NOMO-1 (cell line): ENCODE results near the gene RAD23A.
"Not testable (repeated sequence)": the region's sequence is repeated elsewhere in the genome, so short reads cannot be mapped to it uniquely, and the experiment has no call there.

Source experiments
- DNase-seq, 2 experiments: peaks; one replicate each; lab custom pipeline; 2025; ENCODE audit not compliant: unreplicated experiment in 2 of 2; lab: John Stamatoyannopoulos, UW

The RAD23A gene

DNA sequence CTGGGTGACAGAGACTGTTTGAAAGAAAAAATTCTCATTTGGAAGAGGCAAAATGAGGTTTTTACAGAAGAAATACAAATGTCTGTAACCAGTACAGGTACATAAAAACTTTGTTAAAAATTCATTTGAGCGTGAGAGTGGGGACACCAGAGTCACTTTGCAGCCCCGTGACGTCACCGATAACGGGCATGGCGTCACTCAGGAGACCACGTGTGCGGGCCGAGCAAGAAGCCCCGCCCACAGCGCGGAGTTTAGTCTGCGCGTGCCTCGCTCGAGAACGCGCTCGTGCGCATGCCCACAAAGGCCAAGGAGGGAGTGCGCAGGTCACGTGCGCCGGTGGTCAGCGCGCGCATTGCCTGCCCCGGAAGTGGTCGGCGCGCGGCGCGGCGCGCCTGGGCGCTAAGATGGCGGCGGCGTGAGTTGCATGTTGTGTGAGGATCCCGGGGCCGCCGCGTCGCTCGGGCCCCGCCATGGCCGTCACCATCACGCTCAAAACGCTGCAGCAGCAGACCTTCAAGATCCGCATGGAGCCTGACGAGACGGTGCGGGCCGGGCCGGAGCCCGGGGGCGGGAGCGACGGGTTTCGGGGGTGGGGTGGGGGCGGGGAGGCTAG is at the start of gene RAD23A:
Gene RAD23A, plus strand, starts transcription at position 384 of the 613 bp plus-strand sequence. Its CDS starts 87 bp downstream, at position 471.
- peak; percentile 95 to 96 for DNase-seq

DNA sequence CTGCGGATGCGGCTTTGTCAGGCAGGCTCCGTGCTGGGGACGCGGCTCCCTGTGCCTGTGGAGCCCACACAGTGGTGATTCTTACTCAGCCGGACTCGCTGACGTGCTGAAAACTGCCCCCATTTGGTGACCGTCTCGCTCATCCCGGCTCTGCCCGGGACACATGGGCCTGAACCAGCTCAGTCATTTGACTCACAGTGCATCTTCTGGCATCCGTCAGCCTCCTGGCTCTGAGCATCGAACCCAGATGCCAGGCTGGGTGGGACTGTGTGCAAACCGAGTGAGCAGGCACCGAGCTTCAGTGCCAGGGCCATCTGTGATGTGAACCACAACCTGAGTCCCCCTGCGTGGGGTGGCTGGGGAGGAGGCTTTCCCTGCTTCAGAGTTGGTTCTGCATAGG is 49.2 kb upstream of the RAD23A start:
- DNase-seq, result no peak

DNA sequence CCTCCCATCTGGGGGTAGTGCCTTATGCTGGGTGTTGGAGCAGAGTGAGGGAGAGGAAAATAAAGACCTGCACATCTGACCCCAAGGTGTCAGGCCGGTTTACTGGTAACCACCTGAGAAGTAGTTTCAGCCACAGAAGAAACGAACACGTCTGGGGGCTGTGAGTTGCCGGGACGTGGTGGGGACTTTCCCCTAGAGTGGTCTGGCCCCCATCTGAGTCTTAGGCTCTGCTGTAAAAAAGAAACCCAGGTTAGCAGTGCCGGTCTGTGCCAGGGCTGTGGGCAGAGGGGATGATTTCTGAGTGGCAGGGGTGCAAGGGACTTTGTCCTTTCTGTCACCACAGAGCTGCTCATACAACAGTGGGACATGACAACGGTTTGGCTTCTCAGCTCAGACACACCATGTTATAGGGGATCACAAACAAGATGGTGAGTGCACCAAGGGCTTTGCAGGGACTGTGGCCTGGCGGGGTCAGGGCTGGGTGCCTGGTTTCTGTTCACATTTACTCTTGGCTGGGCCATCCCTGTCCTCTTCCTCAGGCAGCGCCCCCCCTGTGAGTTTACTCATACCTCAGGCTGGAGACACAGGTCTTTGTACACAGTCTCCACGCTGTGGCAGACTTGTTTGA is 45.7 kb upstream of the RAD23A start:
- no peak for DNase-seq

DNA sequence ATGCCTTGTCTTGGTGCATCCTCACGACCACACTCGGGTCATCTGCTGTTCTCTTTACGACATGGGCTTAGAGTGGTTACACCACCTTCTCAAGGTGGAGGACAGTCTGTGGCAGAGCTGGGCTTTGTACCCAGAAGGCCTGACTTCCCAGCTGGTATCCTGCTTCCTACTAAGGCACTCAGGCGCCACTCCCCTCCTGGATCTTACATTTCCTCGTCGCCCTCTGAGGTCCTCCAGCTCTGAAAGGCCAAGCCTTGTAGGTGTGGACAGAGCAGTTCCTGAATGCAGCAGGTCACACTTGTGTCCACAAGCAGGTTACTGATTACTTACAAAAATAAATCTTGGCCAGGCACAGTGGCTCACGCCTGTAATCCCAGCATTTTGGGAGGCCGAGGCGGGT is 38.5 kb upstream of the RAD23A start:
- DNase-seq, result no peak

DNA sequence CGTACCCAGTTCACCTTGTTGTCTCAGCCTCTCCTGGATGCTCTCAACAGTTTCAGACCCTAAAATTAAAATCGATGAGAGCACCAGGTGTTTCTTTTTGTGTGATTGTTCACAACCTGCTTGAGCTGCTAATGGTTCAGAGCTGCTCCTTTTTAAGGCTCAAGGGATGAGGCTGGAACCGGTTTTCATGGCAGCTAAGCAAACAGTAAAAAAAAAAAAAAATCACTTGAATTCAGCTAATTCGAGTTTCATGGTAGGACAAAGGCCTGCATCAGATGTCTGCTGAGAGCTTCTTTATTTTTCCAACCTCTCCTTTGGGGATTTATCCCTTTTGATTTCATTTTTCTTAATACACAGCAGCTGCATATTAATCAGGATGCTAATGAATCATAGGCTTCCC is 33.1 kb upstream of the RAD23A start:
- DNase-seq, result no peak

DNA sequence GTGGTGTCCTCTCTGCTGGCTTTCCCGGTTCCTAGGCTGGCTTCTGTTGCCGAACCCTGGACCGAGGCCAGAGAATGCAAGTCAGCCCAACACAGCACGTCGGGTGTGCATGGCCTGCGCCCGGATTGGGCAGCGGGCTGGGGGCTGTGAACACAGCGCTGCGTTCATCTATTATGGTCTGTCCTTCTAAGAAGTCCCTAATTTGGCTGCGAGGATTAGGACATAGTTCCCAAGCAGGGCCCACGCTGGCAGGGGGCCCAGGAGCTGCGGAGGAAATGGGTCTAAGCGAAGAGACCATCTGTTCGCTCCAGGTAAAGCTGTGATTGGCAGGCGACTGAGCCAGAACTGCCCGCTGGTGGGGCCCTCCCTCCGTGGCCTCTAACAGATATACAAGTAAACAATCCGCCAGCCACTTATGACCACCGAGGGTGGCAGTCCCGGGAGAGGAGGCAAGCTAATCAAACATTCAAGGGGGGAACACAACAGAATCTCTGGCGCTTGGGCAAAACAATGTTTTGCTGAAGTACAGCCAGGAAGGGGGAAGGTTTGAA is 32.6 kb upstream of the RAD23A start:
- DNase-seq, result no peak

DNA sequence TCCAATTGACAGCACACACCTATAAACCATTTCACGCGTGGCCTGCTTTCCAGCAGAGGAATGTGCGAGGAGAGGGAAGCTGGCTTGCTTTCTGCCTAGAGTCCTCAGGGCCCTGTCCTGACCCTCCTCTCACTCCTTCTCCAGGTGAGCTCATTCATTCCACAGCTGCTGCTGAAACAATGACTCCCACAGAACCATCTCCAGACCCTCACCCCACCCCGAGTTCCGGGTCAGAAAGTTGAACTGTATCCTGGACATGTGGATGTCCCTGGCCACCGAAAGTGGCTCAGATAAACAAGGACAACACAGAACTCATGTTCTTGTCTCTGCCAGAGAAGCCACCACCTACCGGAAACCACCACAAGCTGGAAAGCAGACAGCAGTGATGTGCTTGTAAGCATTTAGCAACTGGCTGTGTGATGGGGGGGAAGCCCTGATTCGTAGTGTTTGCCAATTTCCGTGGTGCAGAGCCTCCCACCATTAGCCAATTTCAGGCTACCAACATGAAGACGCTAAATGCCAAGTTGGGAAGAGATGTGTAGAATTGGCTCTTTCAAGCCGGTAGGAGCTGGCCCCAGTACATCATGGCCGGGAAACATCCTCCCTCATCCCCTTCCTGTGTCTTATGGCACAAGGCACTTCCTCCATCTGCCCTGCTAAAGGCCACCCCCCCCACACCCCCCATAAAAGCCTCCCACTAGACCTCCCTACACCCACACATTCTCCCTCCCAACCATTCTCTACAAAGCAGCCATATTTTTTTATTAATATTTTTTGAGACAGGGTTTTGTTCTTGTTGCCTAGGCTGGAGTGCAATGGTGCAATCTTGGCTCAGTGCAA is 31.6 kb upstream of the RAD23A start:
- peak; percentile 70 to 73 for DNase-seq

DNA sequence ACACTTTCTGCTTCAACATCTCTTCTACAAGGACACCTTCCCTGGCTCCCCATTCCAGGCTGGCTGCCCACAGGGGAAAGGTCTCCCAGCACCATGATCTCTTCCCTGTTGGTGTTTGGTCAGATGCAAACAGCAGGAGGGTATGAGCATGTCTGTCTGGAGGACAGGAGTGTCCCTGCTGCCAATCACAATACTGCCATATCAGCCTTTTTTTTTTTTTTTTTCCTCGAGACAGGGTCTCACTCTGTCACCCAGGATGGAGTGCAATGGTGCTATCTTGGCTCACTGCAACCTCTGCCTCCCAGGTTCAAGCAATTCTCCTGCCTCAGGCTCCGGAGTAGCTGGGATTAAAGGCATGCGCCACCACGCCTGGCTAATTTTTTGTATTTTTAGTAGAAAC is 29.8 kb upstream of the RAD23A start:
- DNase-seq, result not testable (repeated sequence)

DNA sequence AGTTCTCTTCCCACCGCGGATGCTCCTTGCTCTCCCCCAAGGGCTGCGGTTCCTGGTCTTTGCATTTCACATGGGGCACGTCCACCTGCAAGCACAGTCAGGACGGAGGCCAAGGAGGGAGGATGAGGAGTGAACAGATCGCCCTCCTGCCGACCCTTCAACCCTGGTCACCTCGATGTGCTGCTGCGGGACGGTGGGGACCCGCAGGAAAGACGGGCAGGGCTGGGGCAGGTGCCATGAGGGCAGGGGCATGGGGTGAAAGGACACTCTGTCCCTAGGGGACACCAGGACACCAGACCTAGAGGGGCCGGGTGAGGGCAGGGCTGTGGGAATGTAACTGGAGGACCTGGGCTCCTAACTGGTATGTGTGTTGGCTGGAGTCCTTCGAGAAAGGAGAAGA is 27.4 kb upstream of the RAD23A start:
- no peak for DNase-seq

DNA sequence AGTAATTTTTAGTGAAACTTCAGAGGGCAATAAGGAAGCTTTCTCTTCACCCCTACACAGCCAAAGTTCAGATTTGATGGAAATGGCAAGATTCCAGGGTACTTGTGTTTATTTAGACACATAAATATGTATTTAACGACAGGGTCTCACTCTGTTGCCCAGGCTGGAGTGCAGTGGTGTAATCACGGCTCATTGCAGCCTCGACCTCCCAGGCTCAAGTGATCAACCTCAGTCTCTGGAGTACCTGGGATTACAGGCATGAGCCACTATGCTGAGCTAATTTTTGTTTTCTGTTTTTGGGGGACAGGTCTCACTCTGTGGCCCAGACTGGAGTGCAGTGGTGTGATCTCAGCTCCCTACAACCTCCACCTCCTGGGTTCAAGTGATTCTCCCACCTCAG is 24.6 kb upstream of the RAD23A start:
- no peak for DNase-seq

DNA sequence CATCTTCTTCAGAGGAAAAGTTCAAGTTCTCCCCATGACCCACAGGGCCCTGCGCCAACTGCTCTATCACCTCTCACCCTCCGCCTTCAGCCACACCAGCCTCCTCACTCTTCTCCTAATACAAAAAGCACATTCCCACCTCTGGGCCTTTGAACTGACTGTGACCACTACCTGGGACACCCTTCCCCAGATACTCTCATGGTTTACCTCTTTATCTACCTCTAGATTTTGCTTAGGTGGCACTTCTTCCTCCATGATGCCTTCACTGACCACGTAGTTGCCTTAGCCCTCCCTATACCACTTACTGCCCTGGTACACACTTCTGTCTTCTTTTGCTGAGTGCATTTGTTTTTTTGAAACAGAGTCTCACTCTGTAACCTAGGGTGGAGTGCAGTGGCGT is 22.7 kb upstream of the RAD23A start:
- no peak for DNase-seq

DNA sequence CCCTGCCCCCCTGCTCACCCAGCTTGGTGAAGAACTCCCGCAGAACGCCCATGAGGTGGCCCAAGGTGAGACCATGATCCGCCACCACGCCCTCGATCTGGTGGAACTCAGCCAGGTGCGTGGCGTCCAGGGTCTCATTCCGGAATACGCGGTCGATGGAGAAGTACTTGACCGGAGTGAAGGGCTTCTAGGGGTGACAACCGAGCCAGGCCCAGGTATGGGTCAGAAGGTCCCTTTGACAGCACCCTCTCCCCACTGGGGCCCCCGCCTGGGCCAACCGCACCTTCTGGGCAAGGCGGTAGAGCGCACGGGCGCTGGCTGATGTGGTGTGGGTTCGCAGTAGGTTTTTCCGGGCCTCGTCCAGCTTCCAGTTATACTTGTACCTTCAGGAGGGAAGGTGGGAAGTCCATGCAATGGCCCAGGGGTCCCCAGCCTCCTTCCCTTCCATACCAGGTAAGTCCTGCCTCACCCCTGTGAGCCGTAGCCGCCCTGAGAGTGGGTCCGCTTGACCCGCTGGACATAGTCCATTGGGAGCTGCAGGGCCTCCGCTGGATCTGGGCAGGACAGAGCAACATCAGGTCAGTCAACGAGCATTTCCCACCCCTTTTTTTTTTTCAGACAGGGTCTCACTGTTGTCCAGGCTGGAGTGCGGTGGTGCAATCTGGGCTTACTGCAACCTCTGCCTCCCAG is 20.9 kb upstream of the RAD23A start:
- no peak for DNase-seq

DNA sequence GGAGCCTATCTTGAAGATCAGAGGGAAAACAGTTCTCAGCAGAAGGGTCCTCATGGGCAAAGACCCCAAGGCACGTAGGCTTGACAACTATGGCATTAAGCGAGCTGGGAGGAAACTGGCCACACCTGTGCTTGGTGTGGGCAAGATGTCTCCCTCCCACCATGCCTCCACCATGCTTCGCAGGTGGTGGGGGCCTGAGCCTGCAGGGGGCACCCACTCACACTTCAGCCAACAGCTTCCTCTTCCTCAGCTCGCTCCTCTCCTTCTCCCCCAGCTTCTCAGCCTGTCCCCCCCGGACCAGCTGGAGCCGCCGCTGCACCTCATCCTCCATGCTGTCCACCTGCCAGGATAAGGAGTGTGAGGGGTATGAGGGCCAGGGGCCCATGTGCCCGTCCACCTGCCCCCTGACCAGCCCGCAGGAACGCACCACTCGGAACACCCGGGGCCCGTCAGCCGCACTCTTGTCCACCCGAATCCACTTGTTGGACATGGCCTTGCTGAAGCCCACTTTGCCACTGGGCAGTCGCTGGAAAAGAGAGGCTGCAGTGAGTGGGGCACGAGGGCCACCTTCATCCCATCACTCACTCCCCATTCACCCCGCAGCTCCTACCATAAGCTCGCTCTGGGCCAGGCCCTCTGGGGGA is 15.5 kb upstream of the RAD23A start:
- no peak for DNase-seq

DNA sequence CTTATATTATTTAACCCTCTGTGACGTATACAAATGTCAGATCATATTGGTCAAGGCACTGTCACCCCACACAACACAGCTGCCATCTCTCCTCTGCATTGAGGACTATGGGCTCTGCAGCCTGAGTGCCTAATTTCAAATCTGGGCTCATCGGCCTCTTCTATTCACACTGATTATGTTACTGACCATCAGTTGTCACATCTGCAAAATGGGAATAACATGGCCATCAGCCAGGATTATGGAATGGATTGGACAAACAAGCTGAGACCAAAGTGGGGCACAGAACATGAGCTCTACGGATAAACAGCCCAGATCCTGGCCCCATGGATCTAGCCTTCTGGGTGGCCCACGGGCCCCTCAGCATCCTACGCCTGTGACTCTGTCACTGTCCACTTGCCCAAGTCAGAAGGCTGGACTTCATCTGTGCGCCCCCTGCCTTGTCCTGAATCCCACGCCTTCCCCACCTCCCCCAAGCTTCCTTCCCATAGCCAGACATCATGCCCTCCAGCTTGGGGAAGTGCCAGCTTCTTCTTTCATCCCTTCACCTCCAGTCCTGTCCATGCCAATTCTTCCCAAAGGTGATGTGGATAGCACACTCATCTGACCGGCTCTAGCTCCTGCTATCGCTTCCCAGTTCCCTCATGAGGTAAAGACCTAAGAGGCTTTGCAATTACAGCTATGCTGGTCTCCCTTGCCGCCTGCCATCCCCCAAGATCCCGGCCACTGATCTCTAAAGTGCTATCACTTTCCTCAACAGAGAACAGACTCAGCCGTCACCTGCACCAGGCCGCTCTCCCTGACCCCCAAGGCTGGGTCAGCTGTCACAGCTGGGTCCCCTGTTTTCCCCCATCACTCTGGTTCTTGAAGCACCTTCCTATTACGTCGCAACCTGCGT is 13.0 kb upstream of the RAD23A start:
- no peak for DNase-seq

DNA sequence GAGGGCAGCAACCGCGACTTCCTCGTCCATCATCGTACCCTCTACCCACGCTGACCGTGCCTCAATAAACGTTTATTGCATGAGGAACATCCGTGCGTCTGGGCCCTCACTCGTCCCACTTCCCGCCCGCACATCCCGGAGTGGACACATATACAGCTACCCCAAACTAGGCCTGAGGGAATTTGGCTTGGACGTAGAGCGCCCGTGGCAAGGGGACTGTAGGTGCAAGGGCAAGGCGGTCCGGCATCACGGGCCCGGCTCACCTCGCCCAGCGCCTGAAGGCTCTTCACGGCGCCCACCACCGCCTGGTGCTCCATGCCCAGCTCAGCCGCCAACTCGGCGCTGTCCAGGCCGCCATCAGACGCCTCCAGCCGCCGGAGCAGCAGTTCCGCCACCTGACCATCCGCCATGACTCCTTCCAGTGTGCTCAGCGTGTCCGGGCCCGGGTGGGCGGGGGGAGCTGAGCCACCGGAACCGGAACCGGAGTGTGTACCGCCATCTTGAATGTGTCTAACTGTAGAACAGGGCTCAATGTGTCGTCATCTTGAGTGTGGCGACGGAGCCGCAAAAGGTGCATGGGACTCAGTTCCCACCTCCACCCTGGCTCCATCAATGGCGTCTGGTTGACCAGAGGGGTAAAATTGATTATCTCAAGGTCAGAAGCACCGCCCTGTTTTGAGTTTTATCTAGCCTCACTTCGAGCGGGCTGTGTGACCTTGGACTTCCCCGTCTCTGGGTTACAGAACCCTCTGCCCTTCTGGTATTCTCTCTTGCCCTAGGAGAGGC is 12.2 kb upstream of the RAD23A start, which contains the start of gene FARSA:
Gene FARSA, minus strand, starts transcription at position 425 of the 786 bp plus-strand sequence. Its CDS starts 15 bp downstream, at position 410.
- peak; percentile 81 to 88 for DNase-seq

DNA sequence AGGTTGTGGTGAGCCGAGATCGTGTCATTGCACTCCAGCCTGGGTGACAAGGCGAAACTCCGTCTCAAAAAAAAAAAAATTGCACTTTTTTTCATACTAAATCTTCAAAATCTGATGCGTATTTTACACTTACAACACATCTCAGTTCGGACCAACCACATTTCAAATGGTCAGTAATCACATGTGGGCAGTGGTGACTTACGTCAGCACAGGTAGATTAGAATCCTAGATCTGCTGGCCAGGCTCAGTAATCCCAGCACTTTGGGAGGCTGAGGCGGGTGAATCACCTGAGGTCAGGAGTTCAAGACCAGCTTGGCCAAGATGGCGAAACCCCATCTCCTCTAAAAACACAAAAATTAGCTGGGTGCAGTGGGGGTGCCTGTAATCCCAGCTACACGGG is 10.6 kb upstream of the RAD23A start:
- DNase-seq, result no peak

DNA sequence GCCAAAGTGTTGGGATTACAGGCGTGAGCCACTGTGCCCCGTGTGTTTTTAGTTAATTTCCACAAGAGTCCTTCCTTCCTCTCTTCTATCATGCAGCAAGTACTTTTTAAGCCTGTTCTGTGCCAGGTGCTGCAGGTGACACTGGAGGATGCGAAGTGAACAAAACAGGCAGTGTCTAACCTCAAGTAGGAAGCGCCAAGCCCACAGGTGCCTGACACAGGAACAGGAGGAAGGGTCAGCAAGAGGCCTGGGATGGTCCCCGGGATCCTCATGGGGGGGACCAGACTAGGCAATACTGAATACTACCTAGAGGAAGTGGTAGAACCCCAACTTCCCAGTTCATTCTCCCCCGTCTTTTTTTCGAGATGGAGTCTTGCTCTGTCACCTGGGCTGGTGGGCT is 9.1 kb upstream of the RAD23A start:
- DNase-seq, result no peak

DNA sequence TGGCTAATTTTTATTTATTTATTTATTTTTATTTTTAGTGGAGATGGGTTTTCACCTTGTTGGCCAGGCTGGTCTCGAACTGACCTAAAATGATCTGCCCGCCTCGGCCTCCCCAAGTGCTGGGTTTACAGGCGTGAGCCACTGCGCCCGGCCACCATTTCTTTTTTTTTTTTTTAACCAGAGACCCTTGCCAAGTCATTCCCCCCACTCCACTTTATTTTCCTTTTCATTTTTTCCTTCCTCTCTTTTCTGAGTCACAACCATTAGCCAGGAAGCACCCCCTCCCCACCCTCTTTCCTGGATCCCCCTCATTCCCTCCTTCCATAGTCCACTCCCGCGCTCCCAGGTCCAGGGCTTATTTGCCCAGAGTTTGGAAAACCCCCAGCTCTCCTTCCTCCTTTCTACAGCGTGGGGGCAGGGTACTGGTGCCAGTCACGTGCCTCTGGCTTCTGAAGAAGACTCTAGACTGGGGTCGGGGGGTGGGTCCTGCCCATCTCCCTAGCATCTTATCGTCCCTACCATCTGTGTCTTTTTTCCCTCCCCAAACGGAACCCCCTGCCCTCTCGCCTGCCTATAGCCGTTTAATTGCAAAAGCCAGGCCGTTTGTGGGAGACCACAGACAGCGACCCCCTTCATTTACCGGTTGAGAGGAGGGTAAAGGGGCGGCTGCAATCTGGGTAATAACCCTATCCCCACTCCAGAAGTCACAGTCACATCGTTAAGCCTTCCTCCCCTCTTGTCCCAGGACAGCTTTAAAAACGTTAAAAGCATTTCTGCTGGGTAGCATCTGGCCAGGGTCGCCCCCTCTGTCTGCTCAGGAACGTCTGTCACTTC is 8.4 kb upstream of the RAD23A start:
- peak; percentile 79 to 83 for DNase-seq
